Measurements from ENCODE around the gene CHRNA1.

The CHRNA1 gene

GRCh38 chr2:174778085-174778981, 14.1 kb upstream of the CHRNA1 start:
- no peaks in the 10 kb centered on the region for H3K27me3 ChIP-seq (ENCODE audit: insufficient read depth, low read depth, severe bottlenecking)
- no peaks in the 10 kb centered on the region for H3K36me3 ChIP-seq
- no peak for DNase-seq
- TF ChIP-seq CTCF (IDR thresholded peaks at IDR 0.05; ENCODE audit: low read depth, low read length) = no peak
- H3K27ac ChIP-seq = no peak overlapping the region
- no peak overlapping the region for H3K4me3 ChIP-seq (ENCODE audit: low read depth, low read length)
- no peaks in the 10 kb centered on the region for H3K9me3 ChIP-seq (ENCODE audit: severe bottlenecking)

GRCh38 chr2:174777347-174778084, 13.2 kb upstream of the CHRNA1 start:
- H3K27ac ChIP-seq = no peak overlapping the region
- H3K36me3 ChIP-seq = no peaks in the 10 kb centered on the region
- H3K27me3 ChIP-seq (ENCODE audit: insufficient read depth, low read depth, severe bottlenecking) = no peaks in the 10 kb centered on the region
- TF ChIP-seq CTCF (IDR thresholded peaks at IDR 0.05; ENCODE audit: low read depth, low read length) = no peak
- no peak overlapping the region for H3K4me3 ChIP-seq (ENCODE audit: low read depth, low read length)
- DNase-seq = no peak
- H3K9me3 ChIP-seq (ENCODE audit: severe bottlenecking) = no peaks in the 10 kb centered on the region

GRCh38 chr2:174776675-174777074, 12.4 kb upstream of the CHRNA1 start:
- Histone ChIP-seq H3K9me3 (ENCODE audit: severe bottlenecking) (no peaks in the 10 kb centered on the region), H3K4me3 (ENCODE audit: low read depth, low read length) (no peak overlapping the region), H3K27me3 (ENCODE audit: insufficient read depth, low read depth, severe bottlenecking) (no peaks in the 10 kb centered on the region), H3K27ac (no peak overlapping the region), H3K36me3 (no peaks in the 10 kb centered on the region)
- no peak for DNase-seq
- no peak for TF ChIP-seq CTCF (IDR thresholded peaks at IDR 0.05; ENCODE audit: low read depth, low read length)

GRCh38 chr2:174776223-174776622, 12.0 kb upstream of the CHRNA1 start:
- no peak for DNase-seq

GRCh38 chr2:174775571-174775980, 11.3 kb upstream of the CHRNA1 start:
- no peak for TF ChIP-seq CTCF (IDR thresholded peaks at IDR 0.05; ENCODE audit: low read depth, low read length)

More at GRCh38 chr2:174776223-174776622, 12.0 kb upstream of the CHRNA1 start:
- H3K9me3 ChIP-seq (ENCODE audit: severe bottlenecking) = no peaks in the 10 kb centered on the region
- H3K27me3 ChIP-seq (ENCODE audit: insufficient read depth, low read depth, severe bottlenecking) = no peaks in the 10 kb centered on the region
- H3K36me3 ChIP-seq = no peaks in the 10 kb centered on the region
- H3K27ac ChIP-seq = no peak overlapping the region
- peak; percentile 62 for TF ChIP-seq CTCF (IDR thresholded peaks at IDR 0.05; ENCODE audit: low read depth, low read length)
- no peak overlapping the region for H3K4me3 ChIP-seq (ENCODE audit: low read depth, low read length)

More at GRCh38 chr2:174775571-174775980, 11.3 kb upstream of the CHRNA1 start:
- Histone ChIP-seq H3K4me3 (ENCODE audit: low read depth, low read length) (no peak overlapping the region), H3K9me3 (ENCODE audit: severe bottlenecking) (no peaks in the 10 kb centered on the region), H3K27me3 (ENCODE audit: insufficient read depth, low read depth, severe bottlenecking) (no peaks in the 10 kb centered on the region), H3K27ac (no peak overlapping the region), H3K36me3 (no peaks in the 10 kb centered on the region)
- DNase-seq = no peak
